NOMO-1 (cell line): ENCODE data around the gene CYP4F3.
"Not testable (repeated sequence)": the region's sequence is repeated elsewhere in the genome, so short reads cannot be mapped to it uniquely, and the experiment has no call there.

Experiments
- DNase-seq, 2 experiments: peaks; one replicate each; lab custom pipeline; 2025; ENCODE audit not compliant: unreplicated experiment in 2 of 2; lab: John Stamatoyannopoulos, UW

Gene CYP4F3

GRCh38 chr19:15666186-15666585 lies 25.5 kb downstream of the CYP4F3 start:
- DNase-seq: no peak

- peak in 1 of 2 experiments; percentile 42 for DNase-seq
These were observed 26.2 kb downstream of the CYP4F3 start for GRCh38 chr19:15666883-15667282.

- DNase-seq: no peak
These were observed 28.7 kb downstream of the CYP4F3 start for GRCh38 chr19:15669440-15669839.

- peak; percentile 24 to 79 for DNase-seq
These were observed 29.2 kb downstream of the CYP4F3 start for GRCh38 chr19:15669891-15670290.

GRCh38 chr19:15671237-15671821 lies 30.6 kb downstream of the CYP4F3 start:
- DNase-seq: no peak

GRCh38 chr19:15671891-15672579 lies 31.3 kb downstream of the CYP4F3 start:
- DNase-seq: no peak

- DNase-seq: no peak
These were observed 32.0 kb downstream of the CYP4F3 start, which contains the start of gene CYP4F12 for GRCh38 chr19:15672580-15673175. TSS of gene CYP4F12 (plus strand) at chr19:15673087. CDS start at chr19:15673530, 443 bp downstream.

GRCh38 chr19:15673176-15673654 lies 32.5 kb downstream of the CYP4F3 start:
- DNase-seq: no peak

GRCh38 chr19:15675560-15675959 lies 34.9 kb downstream of the CYP4F3 start:
- no peak for DNase-seq

- DNase-seq: no peak
These were observed 38.4 kb downstream of the CYP4F3 start for GRCh38 chr19:15679089-15679488.

GRCh38 chr19:15679865-15680264 lies 39.2 kb downstream of the CYP4F3 start:
- DNase-seq: not testable (repeated sequence)

- DNase-seq: no peak
These were observed 40.0 kb downstream of the CYP4F3 start for GRCh38 chr19:15680478-15681322.

- DNase-seq: no peak
These were observed 42.7 kb downstream of the CYP4F3 start for GRCh38 chr19:15683411-15683810.

GRCh38 chr19:15684828-15685227 lies 44.1 kb downstream of the CYP4F3 start:
- no peak for DNase-seq

GRCh38 chr19:15696654-15697194 lies 56.0 kb downstream of the CYP4F3 start:
- DNase-seq: no peak

- no peak for DNase-seq
These were observed 61.2 kb downstream of the CYP4F3 start for GRCh38 chr19:15701757-15702533.

- peak; percentile 78 to 80 for DNase-seq
These were observed 61.8 kb downstream of the CYP4F3 start for GRCh38 chr19:15702534-15702930.
